Measurements from ENCODE around the gene HECTD4.

HECTD4 gene

DNA sequence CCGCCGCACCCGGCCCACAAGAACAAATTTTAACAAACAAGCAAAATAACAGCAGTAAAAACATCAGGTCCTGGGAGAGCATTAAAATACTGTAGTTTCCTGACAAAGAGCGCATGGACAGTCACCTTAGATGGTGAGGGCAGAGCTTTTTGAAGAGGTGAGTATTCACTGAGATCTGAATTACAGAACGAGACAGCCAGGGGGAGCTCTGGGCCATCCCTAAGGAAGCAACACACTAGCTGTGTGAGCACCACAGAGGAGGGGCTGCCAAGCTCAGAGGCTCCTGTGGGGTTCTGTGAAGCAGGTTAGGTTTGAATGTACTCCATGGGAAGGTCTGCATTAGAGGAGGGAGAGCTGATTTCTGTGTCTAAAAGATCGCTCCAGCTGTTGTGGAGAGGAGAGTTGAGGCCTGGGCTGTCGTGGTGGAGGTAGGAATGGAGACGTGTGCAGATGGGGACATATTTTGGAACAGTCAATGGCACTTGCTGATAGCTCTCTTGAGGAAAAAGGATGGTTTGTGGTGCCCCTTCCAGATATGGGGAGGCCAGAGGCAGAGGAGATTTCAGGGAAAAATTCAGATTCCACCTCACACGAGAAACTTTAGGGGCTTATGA lies 184.0 kb downstream of the HECTD4 start:
- no peaks in the 10 kb centered on the region for H3K27me3 ChIP-seq
- no peaks in the 10 kb centered on the region for H3K4me1 ChIP-seq (ENCODE audit: control insufficient read depth in 1 of 2, insufficient read depth in 1 of 2, low read depth in 1 of 2, low read length in 1 of 2)
- no peak overlapping the region for H3K4me3 ChIP-seq (ENCODE audit: low read depth in 1 of 2, low read length in 1 of 2)
- TF ChIP-seq CTCF (IDR thresholded peaks at IDR 0.05) = no peak
- no peaks in the 10 kb centered on the region for H3K9me3 ChIP-seq
- H3K36me3 ChIP-seq = peaks cover 90% of the 10 kb centered on the region
- H3K27ac ChIP-seq = no peak overlapping the region

- no peak for TF ChIP-seq CTCF (IDR thresholded peaks at IDR 0.05)
Observed at GRCh38 chr12:112196196-112196875, 185.9 kb downstream of the HECTD4 start.

GRCh38 chr12:112194601-112195247 lies 187.5 kb downstream of the HECTD4 start:
- Histone ChIP-seq H3K4me3 (ENCODE audit: low read depth in 1 of 2, low read length in 1 of 2) (no peak overlapping the region), H3K27me3 (no peaks in the 10 kb centered on the region), H3K4me1 (ENCODE audit: control insufficient read depth in 1 of 2, insufficient read depth in 1 of 2, low read depth in 1 of 2, low read length in 1 of 2) (peaks cover 10 to 11% of the 10 kb centered on the region in 2 experiments), H3K9me3 (no peaks in the 10 kb centered on the region), H3K36me3 (peaks cover 84% of the 10 kb centered on the region), H3K27ac (no peak overlapping the region)
- TF ChIP-seq CTCF (IDR thresholded peaks at IDR 0.05) = no peak

More at GRCh38 chr12:112196196-112196875, 185.9 kb downstream of the HECTD4 start:
- Histone ChIP-seq H3K27me3 (no peaks in the 10 kb centered on the region), H3K9me3 (no peaks in the 10 kb centered on the region), H3K4me3 (ENCODE audit: low read depth in 1 of 2, low read length in 1 of 2) (no peak overlapping the region), H3K36me3 (peaks cover 91% of the 10 kb centered on the region), H3K4me1 (ENCODE audit: control insufficient read depth in 1 of 2, insufficient read depth in 1 of 2, low read depth in 1 of 2, low read length in 1 of 2) (no peaks in the 10 kb centered on the region), H3K27ac (no peak overlapping the region)

GRCh38 chr12:112192475-112192874 lies 189.8 kb downstream of the HECTD4 start:
- Histone ChIP-seq H3K4me3 (ENCODE audit: low read depth in 1 of 2, low read length in 1 of 2) (no peak overlapping the region), H3K9me3 (no peaks in the 10 kb centered on the region), H3K4me1 (ENCODE audit: control insufficient read depth in 1 of 2, insufficient read depth in 1 of 2, low read depth in 1 of 2, low read length in 1 of 2) (peaks cover 10 to 11% of the 10 kb centered on the region in 2 experiments), H3K27ac (no peak overlapping the region), H3K27me3 (no peaks in the 10 kb centered on the region), H3K36me3 (peaks cover 72% of the 10 kb centered on the region)
- TF ChIP-seq CTCF (IDR thresholded peaks at IDR 0.05) = no peak

DNA sequence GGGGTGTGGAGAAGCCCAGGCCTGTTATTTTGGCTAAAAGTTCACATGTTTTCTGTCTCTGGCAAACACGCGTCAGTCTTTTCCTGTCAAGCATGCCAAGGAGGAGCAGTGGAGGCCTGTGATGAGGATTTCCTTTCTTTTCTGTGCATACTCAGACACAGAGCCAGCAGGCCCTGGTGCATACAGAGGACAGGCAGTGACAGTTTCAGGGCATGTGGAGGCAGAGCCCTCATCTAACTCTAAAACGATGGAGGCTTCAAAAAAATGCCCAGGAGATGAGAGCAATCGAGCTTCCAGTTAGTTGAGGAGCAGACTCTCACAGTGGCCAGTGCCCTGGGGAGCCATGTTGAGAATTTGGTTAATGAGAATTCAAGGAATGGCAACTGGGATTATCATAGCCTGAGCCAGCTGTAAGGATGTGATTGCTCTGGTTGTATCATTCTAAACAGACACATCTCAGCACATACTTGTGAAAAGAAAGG lies 190.3 kb downstream of the HECTD4 start:
- no peak overlapping the region for H3K4me3 ChIP-seq (ENCODE audit: low read depth in 1 of 2, low read length in 1 of 2)
- TF ChIP-seq CTCF (IDR thresholded peaks at IDR 0.05) = no peak
- H3K27ac ChIP-seq = no peak overlapping the region
- H3K4me1 ChIP-seq (ENCODE audit: control insufficient read depth in 1 of 2, insufficient read depth in 1 of 2, low read depth in 1 of 2, low read length in 1 of 2) = peaks cover 10 to 11% of the 10 kb centered on the region in 2 experiments
- peaks cover 71% of the 10 kb centered on the region for H3K36me3 ChIP-seq
- H3K27me3 ChIP-seq = no peaks in the 10 kb centered on the region
- H3K9me3 ChIP-seq = no peaks in the 10 kb centered on the region
